ENCODE data around the gene KLF13. TPM values are rescaled to one million over a fixed set of nuclear protein-coding genes. Genes with fewer than 3 reads are reported as not detected.

Gene KLF13
- total RNA-seq, 1 donor, result 58.6 TPM

- Histone ChIP-seq H3K79me2 (ENCODE audit: insufficient read depth, low read length) (peaks cover 24% of the 10 kb centered on the region), H3K36me3 (ENCODE audit: insufficient read depth, low read length) (no peaks in the 10 kb centered on the region), H3K9me3 (ENCODE audit: low read depth, low read length) (no peaks in the 10 kb centered on the region), H3K4me1 (ENCODE audit: insufficient read depth, low read length) (peaks cover 16% of the 10 kb centered on the region), H3K4me3 (ENCODE audit: insufficient read depth, low read length) (peak overlapping the region; percentile 89), H3K27me3 (ENCODE audit: insufficient read depth, low read length) (no peaks in the 10 kb centered on the region), H3K27ac (ENCODE audit: low read depth, low read length) (no peak overlapping the region), H3K4me2 (ENCODE audit: insufficient read depth, low read length) (peak overlapping the region; percentile 73), H4K20me1 (ENCODE audit: insufficient read depth, low read length) (peaks cover 6% of the 10 kb centered on the region), H2AFZ (ENCODE audit: low read length) (peak overlapping the region; percentile 41)
- DNase-seq (ENCODE audit: insufficient read length, low spot score, missing footprints), result no peak
- TF ChIP-seq CTCF (IDR thresholded peaks at IDR 0.05; ENCODE audit: extremely low read depth, low read depth, low read length), result no peak
Measured at GRCh38 chr15:31324806-31325594, 1.6 kb upstream of the KLF13 start.

GRCh38 chr15:31325595-31326155 lies 960 bp upstream of the KLF13 start:
- H3K27ac ChIP-seq (ENCODE audit: low read depth, low read length), result peak overlapping the region; percentile 80
- peak overlapping the region; percentile 73 for H3K4me2 ChIP-seq (ENCODE audit: insufficient read depth, low read length)
- peaks cover 30% of the 10 kb centered on the region for H3K79me2 ChIP-seq (ENCODE audit: insufficient read depth, low read length)
- peak; percentile 93 for DNase-seq (ENCODE audit: insufficient read length, low spot score, missing footprints)
- H3K36me3 ChIP-seq (ENCODE audit: insufficient read depth, low read length), result no peaks in the 10 kb centered on the region
- H3K4me1 ChIP-seq (ENCODE audit: insufficient read depth, low read length), result peaks cover 16% of the 10 kb centered on the region
- peaks cover 13% of the 10 kb centered on the region for H4K20me1 ChIP-seq (ENCODE audit: insufficient read depth, low read length)
- H3K9me3 ChIP-seq (ENCODE audit: low read depth, low read length), result no peaks in the 10 kb centered on the region
- H2AFZ ChIP-seq (ENCODE audit: low read length), result peak overlapping the region; percentile 78
- H3K27me3 ChIP-seq (ENCODE audit: insufficient read depth, low read length), result no peaks in the 10 kb centered on the region
- peak overlapping the region; percentile 89 for H3K4me3 ChIP-seq (ENCODE audit: insufficient read depth, low read length)
- no peak for TF ChIP-seq CTCF (IDR thresholded peaks at IDR 0.05; ENCODE audit: extremely low read depth, low read depth, low read length)

GRCh38 chr15:31326875-31327668 lies 437 bp downstream of the KLF13 start:
- Histone ChIP-seq H2AFZ (ENCODE audit: low read length) (peak overlapping the region; percentile 47), H4K20me1 (ENCODE audit: insufficient read depth, low read length) (peaks cover 22% of the 10 kb centered on the region), H3K4me3 (ENCODE audit: insufficient read depth, low read length) (peak overlapping the region; percentile 89), H3K27ac (ENCODE audit: low read depth, low read length) (peak overlapping the region; percentile 80), H3K9me3 (ENCODE audit: low read depth, low read length) (no peaks in the 10 kb centered on the region), H3K4me1 (ENCODE audit: insufficient read depth, low read length) (peaks cover 16% of the 10 kb centered on the region), H3K4me2 (ENCODE audit: insufficient read depth, low read length) (peak overlapping the region; percentile 74), H3K79me2 (ENCODE audit: insufficient read depth, low read length) (peaks cover 44% of the 10 kb centered on the region), H3K27me3 (ENCODE audit: insufficient read depth, low read length) (no peaks in the 10 kb centered on the region), H3K36me3 (ENCODE audit: insufficient read depth, low read length) (no peaks in the 10 kb centered on the region)
- no peak for TF ChIP-seq CTCF (IDR thresholded peaks at IDR 0.05; ENCODE audit: extremely low read depth, low read depth, low read length)
- DNase-seq (ENCODE audit: insufficient read length, low spot score, missing footprints), result peak; percentile 98

All from osteoblast (primary cell).